HepG2 (cell line): ENCODE data around the gene FKBP5. TPM values are rescaled to one million over a fixed set of nuclear protein-coding genes. Genes with fewer than 3 reads are reported as not detected.
A peak's percentile ranks its signal among the peaks of the same experiment; 100 is the strongest.

ENCODE experiments used
- HINFP ChIP-seq: sonication (generic); formaldehyde crosslinking; IDR thresholded peaks from 2 replicates; pipeline ENCODE4 v1.4.0; 2020; ENCODE audit warnings: low read depth, mild to moderate bottlenecking, missing genetic modification reagents
- IKZF4 ChIP-seq: sonication (generic); formaldehyde crosslinking; IDR thresholded peaks from 2 replicates; pipeline ENCODE4 v1.5.1; 2020; ENCODE audit warnings: borderline replicate concordance, mild to moderate bottlenecking, low read depth, missing genetic modification reagents; ENCODE audit errors: not compliant biosample characterization
- LCORL ChIP-seq, 2 experiments: fragments of 450-650 bp in 1 of 2; sonication (generic) in 1 of 2; formaldehyde crosslinking in 1 of 2; IDR thresholded peaks; 2 replicates each; pipeline versions ENCODE4 v1.5.0 to v1.6.1; 2017 to 2020; ENCODE audit warnings: antibody characterized with exemption in 1 of 2, missing genetic modification reagents in 1 of 2
- NFE2L1 ChIP-seq: sonication (generic); formaldehyde crosslinking; IDR thresholded peaks from 2 replicates; pipeline ENCODE4 v1.4.0; 2020; ENCODE audit warnings: missing genetic modification reagents, mild to moderate bottlenecking, borderline replicate concordance
- NR1H2 ChIP-seq: sonication (generic); formaldehyde crosslinking; IDR thresholded peaks from 2 replicates; pipeline ENCODE4 v1.8.1; 2022; ENCODE audit warnings: low read depth, missing genetic modification reagents, borderline replicate concordance
- POLR2G ChIP-seq: fragments of 200-400 bp; formaldehyde crosslinking; IDR thresholded peaks from 2 replicates; pipeline ENCODE4 v1.6.1; 2018; ENCODE audit warnings: mild to moderate bottlenecking, low read depth, low read length, moderate library complexity
- RERE ChIP-seq: IDR thresholded peaks from 2 replicates; pipeline ENCODE4 v1.6.1; 2016; ENCODE audit warnings: low read depth, missing genetic modification reagents, missing compliant biosample characterization
- ZSCAN9 ChIP-seq: IDR thresholded peaks from 2 replicates; pipeline ENCODE4 v1.6.1; 2016; ENCODE audit warnings: borderline replicate concordance
- polyA plus RNA-seq, 8 experiments: library from polyadenylated mRNA; depleted of rRNA in 3 of 8; stranded (reverse) in 7 of 8; unstranded in 1 of 8; fragments of >200 nt; fragmentation: Illumina TruSeq in 4 of 8; extraction: Trizol in 4 of 8; gene quantifications; 2 replicates each; pipeline versions ENCODE4 v1.2.1 to v1.2.3, GENCODE V29; 2011 to 2016; ENCODE audit warnings: low read depth in 4 of 8, missing spikeins in 1 of 8, mixed read lengths in 1 of 8; ENCODE audit not compliant: insufficient read depth in 1 of 8
- total RNA-seq, 5 experiments: library from RNA; depleted of rRNA; stranded (reverse); fragments of >200 nt; fragmentation: Illumina TruSeq; extraction: Trizol; gene quantifications; 2 replicates each; pipeline ENCODE4 v1.2.3, GENCODE V29; 2016; ENCODE audit warnings: low read depth in 1 of 5
- TF ChIP-seq, protein P1 (sequence below): sonication (generic); formaldehyde crosslinking; IDR thresholded peaks from 2 replicates; pipeline ENCODE4 v1.4.0; 2020; ENCODE audit warnings: missing genetic modification reagents, mild to moderate bottlenecking, borderline replicate concordance
- TF ChIP-seq, protein P2 (sequence below), 2 experiments: fragments of 450-650 bp in 1 of 2; sonication (generic) in 1 of 2; formaldehyde crosslinking; IDR thresholded peaks; 2 replicates each; pipeline versions ENCODE4 v1.5.0 to v1.8.0; 2020 to 2022; ENCODE audit warnings: mild to moderate bottlenecking in 1 of 2, missing genetic modification reagents in 1 of 2
- TF ChIP-seq, protein P3 (sequence below): sonication (generic); formaldehyde crosslinking; IDR thresholded peaks from 2 replicates; pipeline ENCODE4 v1.5.1; 2020; ENCODE audit warnings: missing genetic modification reagents, mild to moderate bottlenecking, borderline replicate concordance
- TF ChIP-seq, protein P4 (sequence below): IDR thresholded peaks from 2 replicates; pipeline ENCODE4 v1.6.1; 2012; ENCODE audit warnings: low read depth, low read length, improper control_type of control experiment

FKBP5 gene
- total and polyA plus RNA-seq, 2 of the 13 experiments (the other 11 are each of a cell fraction or from before 2014, with no cell fraction given), result 8.0 to 17.4 TPM

DNA sequence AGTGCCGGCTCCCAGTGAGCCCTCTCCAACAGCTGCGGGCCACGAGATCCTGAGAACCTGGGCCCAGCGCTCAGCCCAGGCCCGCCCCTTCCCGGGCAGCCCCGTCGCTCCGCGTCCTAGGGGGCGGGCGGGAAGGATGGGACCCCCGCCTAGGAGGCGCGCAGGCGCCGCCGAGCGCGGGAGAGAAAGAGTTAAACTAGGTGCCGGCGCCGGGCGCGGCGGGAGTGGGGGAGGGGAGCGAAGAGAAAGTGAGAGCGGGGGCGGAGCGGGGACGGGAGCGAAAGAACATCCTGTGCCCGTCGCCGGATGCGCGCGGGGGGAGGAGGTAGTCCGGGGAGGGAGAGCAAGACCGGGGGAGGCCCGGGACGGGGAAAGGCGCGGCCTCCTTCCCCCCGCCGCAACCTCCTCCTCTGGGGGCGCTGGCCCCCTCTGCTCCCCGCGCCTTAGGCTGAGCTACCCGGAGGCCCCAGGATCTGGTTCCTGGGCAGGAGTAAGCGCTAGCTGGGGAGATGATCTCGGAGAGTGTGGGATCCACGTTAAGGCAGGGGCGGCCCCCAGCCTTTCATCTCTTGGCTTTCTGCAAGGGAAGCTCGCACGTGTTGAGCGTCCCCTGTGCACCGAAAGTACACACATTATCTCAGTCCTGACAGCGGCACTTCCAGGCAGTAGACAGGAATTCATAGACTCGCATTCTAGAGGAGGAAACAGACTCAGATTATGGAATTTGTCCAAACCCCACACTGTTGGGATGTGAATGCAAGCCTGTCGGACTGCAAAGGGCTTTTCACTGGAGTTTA is 43.2 kb upstream of the FKBP5 start (continued):
- TF ChIP-seq, protein P1, sequence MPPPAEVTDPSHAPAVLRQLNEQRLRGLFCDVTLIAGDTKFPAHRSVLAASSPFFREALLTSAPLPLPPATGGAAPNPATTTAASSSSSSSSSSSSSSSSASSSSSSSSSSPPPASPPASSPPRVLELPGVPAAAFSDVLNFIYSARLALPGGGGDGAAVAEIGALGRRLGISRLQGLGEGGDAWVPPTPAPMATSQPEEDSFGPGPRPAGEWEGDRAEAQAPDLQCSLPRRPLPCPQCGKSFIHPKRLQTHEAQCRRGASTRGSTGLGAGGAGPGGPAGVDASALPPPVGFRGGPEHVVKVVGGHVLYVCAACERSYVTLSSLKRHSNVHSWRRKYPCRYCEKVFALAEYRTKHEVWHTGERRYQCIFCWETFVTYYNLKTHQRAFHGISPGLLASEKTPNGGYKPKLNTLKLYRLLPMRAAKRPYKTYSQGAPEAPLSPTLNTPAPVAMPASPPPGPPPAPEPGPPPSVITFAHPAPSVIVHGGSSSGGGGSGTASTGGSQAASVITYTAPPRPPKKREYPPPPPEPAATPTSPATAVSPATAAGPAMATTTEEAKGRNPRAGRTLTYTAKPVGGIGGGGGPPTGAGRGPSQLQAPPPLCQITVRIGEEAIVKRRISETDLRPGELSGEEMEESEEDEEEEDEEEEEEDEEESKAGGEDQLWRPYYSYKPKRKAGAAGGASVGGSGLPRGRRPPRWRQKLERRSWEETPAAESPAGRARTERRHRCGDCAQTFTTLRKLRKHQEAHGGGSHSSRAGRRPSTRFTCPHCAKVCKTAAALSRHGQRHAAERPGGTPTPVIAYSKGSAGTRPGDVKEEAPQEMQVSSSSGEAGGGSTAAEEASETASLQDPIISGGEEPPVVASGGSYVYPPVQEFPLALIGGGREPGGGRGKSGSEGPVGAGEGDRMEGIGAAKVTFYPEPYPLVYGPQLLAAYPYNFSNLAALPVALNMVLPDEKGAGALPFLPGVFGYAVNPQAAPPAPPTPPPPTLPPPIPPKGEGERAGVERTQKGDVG, result no peak; the same call in 1 of the 2 replicates
- TF ChIP-seq RERE, result peak; percentile 67
- no peak for TF ChIP-seq NR1H2 (CRISPR knock-in tag)
- TF ChIP-seq HINFP (CRISPR knock-in tag), result no peak
- TF ChIP-seq POLR2G, result peak; percentile 91
- no peak; the same call in 1 of the 2 replicates for TF ChIP-seq NFE2L1 (CRISPR knock-in tag)
- TF ChIP-seq, protein P2, sequence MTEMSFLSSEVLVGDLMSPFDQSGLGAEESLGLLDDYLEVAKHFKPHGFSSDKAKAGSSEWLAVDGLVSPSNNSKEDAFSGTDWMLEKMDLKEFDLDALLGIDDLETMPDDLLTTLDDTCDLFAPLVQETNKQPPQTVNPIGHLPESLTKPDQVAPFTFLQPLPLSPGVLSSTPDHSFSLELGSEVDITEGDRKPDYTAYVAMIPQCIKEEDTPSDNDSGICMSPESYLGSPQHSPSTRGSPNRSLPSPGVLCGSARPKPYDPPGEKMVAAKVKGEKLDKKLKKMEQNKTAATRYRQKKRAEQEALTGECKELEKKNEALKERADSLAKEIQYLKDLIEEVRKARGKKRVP (CRISPR knock-in tag; IDR thresholded peaks at IDR 0.05), result peak in 1 of 2 experiments; percentile 39; a peak in 2 of 4 replicates
- TF ChIP-seq, protein P3, sequence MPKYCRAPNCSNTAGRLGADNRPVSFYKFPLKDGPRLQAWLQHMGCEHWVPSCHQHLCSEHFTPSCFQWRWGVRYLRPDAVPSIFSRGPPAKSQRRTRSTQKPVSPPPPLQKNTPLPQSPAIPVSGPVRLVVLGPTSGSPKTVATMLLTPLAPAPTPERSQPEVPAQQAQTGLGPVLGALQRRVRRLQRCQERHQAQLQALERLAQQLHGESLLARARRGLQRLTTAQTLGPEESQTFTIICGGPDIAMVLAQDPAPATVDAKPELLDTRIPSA (CRISPR knock-in tag), result no peak
- TF ChIP-seq IKZF4 (CRISPR knock-in tag), result peak; percentile 40
- TF ChIP-seq ZSCAN9 (CRISPR knock-in tag), result peak; percentile 68
- no peak for TF ChIP-seq LCORL (IDR thresholded peaks at IDR 0.05)
- peak; percentile 94 for TF ChIP-seq LCORL (CRISPR knock-in tag; IDR thresholded peaks at IDR 0.05)
- TF ChIP-seq, protein P4, sequence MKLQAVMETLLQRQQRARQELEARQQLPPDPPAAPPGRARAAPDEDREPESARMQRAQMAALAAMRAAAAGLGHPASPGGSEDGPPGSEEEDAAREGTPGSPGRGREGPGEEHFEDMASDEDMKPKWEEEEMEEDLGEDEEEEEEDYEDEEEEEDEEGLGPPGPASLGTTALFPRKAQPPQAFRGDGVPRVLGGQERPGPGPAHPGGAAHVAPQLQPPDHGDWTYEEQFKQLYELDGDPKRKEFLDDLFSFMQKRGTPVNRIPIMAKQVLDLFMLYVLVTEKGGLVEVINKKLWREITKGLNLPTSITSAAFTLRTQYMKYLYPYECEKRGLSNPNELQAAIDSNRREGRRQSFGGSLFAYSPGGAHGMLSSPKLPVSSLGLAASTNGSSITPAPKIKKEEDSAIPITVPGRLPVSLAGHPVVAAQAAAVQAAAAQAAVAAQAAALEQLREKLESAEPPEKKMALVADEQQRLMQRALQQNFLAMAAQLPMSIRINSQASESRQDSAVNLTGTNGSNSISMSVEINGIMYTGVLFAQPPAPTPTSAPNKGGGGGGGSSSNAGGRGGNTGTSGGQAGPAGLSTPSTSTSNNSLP, result no peak
